B cell (primary cell): Measurements from ENCODE around the gene TMEM43. TPM values are rescaled to one million over a fixed set of nuclear protein-coding genes. Genes with fewer than 3 reads are reported as not detected.

Experiments used
- ATAC-seq: fragments of 200-7000 bp; cut with Tn5 transposase; one replicate; pipeline ENCODE4 v1.10.0; 2021; ENCODE audit warnings: low read depth, mild to moderate bottlenecking, moderate number of reproducible peaks, moderate library complexity
- CTCF ChIA-PET: fragments of 350-600 bp; sonication (Branson Sonifier 250); formaldehyde crosslinking; loops from one replicate; lab custom pipeline; 2021; ENCODE audit warnings: antibody characterized with exemption, inconsistent platforms; lab: Charles Lee
- POLR2A ChIA-PET: fragments of 350-600 bp; sonication (Branson Sonifier 250); formaldehyde crosslinking; loops from one replicate; lab custom pipeline; 2021; ENCODE audit warnings: antibody characterized with exemption; lab: Charles Lee
- DNase-seq: peaks from one replicate; pipeline ENCODE4 v3.0.0; 2013
- H2AFZ ChIP-seq: 2 replicates; pipeline ENCODE4 v1.6.1; 2012; ENCODE audit warnings: mild to moderate bottlenecking, low read depth, low read length; ENCODE audit not compliant: insufficient read depth, poor library complexity, severe bottlenecking
- H3K27ac ChIP-seq, 2 donors: 1 replicate in 1 of 2; 2 replicates in 1 of 2; pipeline ENCODE4 v1.5.1; 2012 to 2013; ENCODE audit warnings: low read length in 2 of 2, mild to moderate bottlenecking in 2 of 2, moderate library complexity in 1 of 2
- H3K27me3 ChIP-seq, 4 experiments: fragments of 200-600 bp in 1 of 4; sonication (generic) in 1 of 4; replicated peaks in 1 of 4; 1 replicate in 2 of 4; 2 replicates in 2 of 4; pipeline versions ENCODE4 v1.6.1 to v1.7.0; 2013 to 2016; ENCODE audit warnings: low read length in 3 of 4, mild to moderate bottlenecking in 2 of 4, mixed read lengths in 1 of 4, moderate library complexity in 1 of 4; ENCODE audit not compliant: insufficient read depth in 4 of 4, control insufficient read depth in 3 of 4; ENCODE audit errors: control extremely low read depth in 1 of 4
- H3K36me3 ChIP-seq, 2 experiments: replicated peaks in 1 of 2; 1 replicate in 1 of 2; 2 replicates in 1 of 2; pipeline versions ENCODE4 v1.6.1 to v1.7.1; 2013; ENCODE audit warnings: low read length in 1 of 2; ENCODE audit not compliant: insufficient read depth in 2 of 2, control insufficient read depth in 1 of 2; ENCODE audit errors: control extremely low read depth in 1 of 2, extremely low read depth in 1 of 2
- H3K4me1 ChIP-seq, 2 donors: fragments of 200-600 bp in 1 of 2; sonication (generic) in 1 of 2; 1 replicate in 1 of 2; 2 replicates in 1 of 2; pipeline versions ENCODE4 v1.5.1 to v1.6.1; 2013 to 2017; ENCODE audit warnings: low read length in 2 of 2; ENCODE audit not compliant: control insufficient read depth in 2 of 2, insufficient read depth in 2 of 2
- H3K4me2 ChIP-seq: replicated peaks from 2 replicates; pipeline ENCODE3; 2012; ENCODE audit warnings: mild to moderate bottlenecking, low read depth, low read length; ENCODE audit not compliant: poor library complexity, severe bottlenecking
- H3K4me3 ChIP-seq, 5 experiments: fragments of 200-600 bp in 1 of 5; sonication (generic) in 1 of 5; 1 replicate in 3 of 5; 2 replicates in 2 of 5; pipeline versions ENCODE4 v1.5.1 to v1.7.0; 2011 to 2016; ENCODE audit warnings: low read length in 4 of 5, mild to moderate bottlenecking in 4 of 5, low read depth in 2 of 5, control low read depth in 1 of 5, moderate library complexity in 1 of 5; ENCODE audit not compliant: insufficient read depth in 1 of 5; ENCODE audit errors: control extremely low read depth in 1 of 5, extremely low read depth in 1 of 5
- H3K79me2 ChIP-seq: fragments of 200-600 bp; sonication (generic); one replicate; pipeline ENCODE4 v1.6.0; 2016; ENCODE audit warnings: low read length; ENCODE audit not compliant: control insufficient read depth, insufficient read depth
- H3K9ac ChIP-seq: fragments of 200-600 bp; sonication (generic); 2 replicates; pipeline ENCODE4 v1.6.1; 2017; ENCODE audit warnings: mild to moderate bottlenecking, low read length, moderate library complexity
- H3K9me3 ChIP-seq, 3 donors: one replicate each; pipeline versions ENCODE4 v1.6.1 to v1.7.1; 2013; ENCODE audit warnings: low read length in 2 of 3; ENCODE audit not compliant: control insufficient read depth in 2 of 3, insufficient read depth in 1 of 3; ENCODE audit errors: control extremely low read depth in 1 of 3
- H4K20me1 ChIP-seq: 2 replicates; pipeline ENCODE4 v1.6.0; 2012; ENCODE audit warnings: mild to moderate bottlenecking, low read length; ENCODE audit not compliant: insufficient read depth, control insufficient read depth, poor library complexity, severe bottlenecking
- H3K27ac Mint-ChIP-seq: one replicate; pipeline ENCODE4 v1.8.0; 2021; ENCODE audit warnings: mixed read lengths
- H3K27me3 Mint-ChIP-seq: one replicate; pipeline ENCODE4 v1.8.0; 2021; ENCODE audit warnings: mixed read lengths
- H3K4me1 Mint-ChIP-seq: one replicate; pipeline ENCODE4 v1.8.0; 2021; ENCODE audit warnings: mixed read lengths
- H3K4me3 Mint-ChIP-seq: one replicate; pipeline ENCODE4 v1.8.0; 2021; ENCODE audit warnings: mixed read lengths
- H3K9me3 Mint-ChIP-seq: one replicate; pipeline ENCODE4 v1.8.0; 2022; ENCODE audit warnings: mixed read lengths; ENCODE audit not compliant: insufficient read depth
- EZH2 ChIP-seq: IDR thresholded peaks from 2 replicates; pipeline ENCODE4 v1.6.1; 2012; ENCODE audit warnings: borderline replicate concordance, low read depth, mild to moderate bottlenecking, moderate library complexity, low read length; ENCODE audit not compliant: insufficient read depth, poor library complexity, severe bottlenecking
- WGBS: methylation state at CpG from one replicate; pipeline ENCODE4 v1.1.5; 2013; ENCODE audit warnings: missing lambda C conversion rate; ENCODE audit not compliant: insufficient coverage; 5-methylcytosine and 5-hydroxymethylcytosine counted together
- intact Hi-C: fragments of 100-400 bp; cut with micrococcal nuclease; formaldehyde crosslinking; loops from one replicate; pipeline ENCODE4 v1.10.0; 2022
- polyA plus RNA-seq: library from polyadenylated mRNA; depleted of rRNA; stranded (reverse); fragments of >200 nt; gene quantifications from 2 replicates; pipeline ENCODE4 v1.2.3, GENCODE V29; 2012
- total RNA-seq, 2 donors: library from RNA; stranded (reverse); fragments of 120-200 nt in 1 of 2; gene quantifications; 1 replicate in 1 of 2; 2 replicates in 1 of 2; pipeline versions ENCODE4 v1.2.3 to v1.2.4, GENCODE V29; 2013 to 2022
- TF ChIP-seq, protein P1 (sequence below): fragments of 200-600 bp; IDR thresholded peaks from one replicate; pipeline ENCODE4 v1.8.0; 2022; ENCODE audit warnings: antibody characterized with exemption, mild to moderate bottlenecking

TMEM43 gene
- total and polyA plus RNA-seq, 2 donors (not counting 1 experiment from before 2014, with no cell fraction given): 29.5 to 37.6 TPM

DNA sequence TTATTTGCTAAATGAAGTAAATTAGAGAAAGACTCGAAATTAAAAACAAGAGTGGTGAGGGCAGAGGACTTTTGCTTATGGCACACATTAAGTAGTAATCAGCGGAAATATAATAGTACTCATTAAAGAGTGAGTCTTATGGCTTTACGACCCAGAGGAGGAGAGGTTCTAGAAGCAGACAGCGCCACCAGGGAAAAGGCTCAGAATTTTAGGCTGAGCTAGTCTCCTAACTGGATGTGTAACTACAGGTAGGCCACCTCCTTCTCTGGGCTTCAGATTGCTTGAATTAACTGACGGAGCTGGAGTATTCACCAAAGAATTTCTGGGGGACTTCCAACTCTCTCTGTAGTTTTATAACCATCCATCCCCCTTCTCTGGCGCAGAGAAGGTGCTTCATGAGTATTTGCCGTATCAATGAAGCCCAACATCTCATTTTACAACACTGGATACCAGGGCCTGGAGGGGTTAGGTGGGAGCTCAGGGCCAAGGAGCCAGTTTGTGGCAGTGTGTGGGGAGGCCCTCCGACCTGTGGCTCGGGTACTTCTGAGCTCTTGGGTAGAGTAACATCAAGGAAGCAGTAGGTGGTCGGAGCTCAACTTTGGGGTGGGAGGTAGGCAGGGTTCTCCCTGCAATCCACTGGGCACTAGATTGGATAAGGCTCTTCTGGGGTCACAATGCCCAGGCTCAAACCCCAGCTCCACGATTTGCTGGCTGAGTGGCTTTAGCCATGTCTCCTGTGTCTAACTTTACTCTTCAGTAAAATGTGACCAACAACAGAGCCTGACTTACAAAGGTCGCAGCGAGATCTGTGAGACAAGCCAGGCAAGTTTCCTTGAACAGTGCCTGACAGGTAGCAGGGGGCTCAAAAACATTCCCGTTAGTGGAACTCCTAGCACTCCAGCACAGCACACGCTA is 1.3 kb upstream of the TMEM43 start:
- Mint-ChIP-seq H3K4me1 (peaks cover 45% of the 10 kb centered on the region), H3K4me3 (peak overlapping the region; percentile 97), H3K27me3 (no peaks in the 10 kb centered on the region), H3K27ac (peak overlapping the region; percentile 92), H3K9me3 (no peaks in the 10 kb centered on the region)
- intact Hi-C loops: loop anchor here (1.0 to 10.0 kb wide), 8 partner anchors 21 to 1566 kb away; partner anchors contain the start of genes BTD, HACL1, LSM3 and MKRN2
- no peaks in the 10 kb centered on the region for H3K9me3 ChIP-seq
- TF ChIP-seq, protein P1, sequence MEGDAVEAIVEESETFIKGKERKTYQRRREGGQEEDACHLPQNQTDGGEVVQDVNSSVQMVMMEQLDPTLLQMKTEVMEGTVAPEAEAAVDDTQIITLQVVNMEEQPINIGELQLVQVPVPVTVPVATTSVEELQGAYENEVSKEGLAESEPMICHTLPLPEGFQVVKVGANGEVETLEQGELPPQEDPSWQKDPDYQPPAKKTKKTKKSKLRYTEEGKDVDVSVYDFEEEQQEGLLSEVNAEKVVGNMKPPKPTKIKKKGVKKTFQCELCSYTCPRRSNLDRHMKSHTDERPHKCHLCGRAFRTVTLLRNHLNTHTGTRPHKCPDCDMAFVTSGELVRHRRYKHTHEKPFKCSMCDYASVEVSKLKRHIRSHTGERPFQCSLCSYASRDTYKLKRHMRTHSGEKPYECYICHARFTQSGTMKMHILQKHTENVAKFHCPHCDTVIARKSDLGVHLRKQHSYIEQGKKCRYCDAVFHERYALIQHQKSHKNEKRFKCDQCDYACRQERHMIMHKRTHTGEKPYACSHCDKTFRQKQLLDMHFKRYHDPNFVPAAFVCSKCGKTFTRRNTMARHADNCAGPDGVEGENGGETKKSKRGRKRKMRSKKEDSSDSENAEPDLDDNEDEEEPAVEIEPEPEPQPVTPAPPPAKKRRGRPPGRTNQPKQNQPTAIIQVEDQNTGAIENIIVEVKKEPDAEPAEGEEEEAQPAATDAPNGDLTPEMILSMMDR: no peak
- no peak for TF ChIP-seq EZH2
- H4K20me1 ChIP-seq: peaks cover 21% of the 10 kb centered on the region
- no peaks in the 10 kb centered on the region for H3K27me3 ChIP-seq
- H3K27ac ChIP-seq: peak overlapping the region; percentile 61 to 89
- H3K4me1 ChIP-seq: peaks cover 24 to 32% of the 10 kb centered on the region in 2 donors
- POLR2A ChIA-PET: interaction anchor here (1.5 to 2.9 kb wide), 2 partner anchors 21 to 55 kb away, joined by 6 to 28 read pairs; partner anchors contain the start of genes LSM3 and XPC
- WGBS: 46% methylated on average over 11 of the region's 15 CpGs
- peak overlapping the region; percentile 92 for H2AFZ ChIP-seq
- CTCF ChIA-PET: interaction anchor here (1.4 to 1.6 kb wide), 3 partner anchors 30 to 227 kb away, joined by 4 to 6 read pairs (median 5); no protein-coding TSS in a partner anchor
- peaks cover 76% of the 10 kb centered on the region for H3K79me2 ChIP-seq
- peak overlapping the region; percentile 73 to 97 (median 85) for H3K4me3 ChIP-seq
- peaks cover 0 to 11% of the 10 kb centered on the region in 2 experiments for H3K36me3 ChIP-seq
- peak; percentile 23 for DNase-seq
- ATAC-seq: no peak
- peak overlapping the region; percentile 83 for H3K4me2 ChIP-seq
- H3K9ac ChIP-seq: peak overlapping the region; percentile 86
